ENCODE results near the gene TNNI3K. TPM values are rescaled to one million over a fixed set of nuclear protein-coding genes. Genes with fewer than 3 reads are reported as not detected.

TNNI3K gene
- total RNA-seq, 2 donors from 2014 or later, result 0.59 to 0.96 TPM

DNA sequence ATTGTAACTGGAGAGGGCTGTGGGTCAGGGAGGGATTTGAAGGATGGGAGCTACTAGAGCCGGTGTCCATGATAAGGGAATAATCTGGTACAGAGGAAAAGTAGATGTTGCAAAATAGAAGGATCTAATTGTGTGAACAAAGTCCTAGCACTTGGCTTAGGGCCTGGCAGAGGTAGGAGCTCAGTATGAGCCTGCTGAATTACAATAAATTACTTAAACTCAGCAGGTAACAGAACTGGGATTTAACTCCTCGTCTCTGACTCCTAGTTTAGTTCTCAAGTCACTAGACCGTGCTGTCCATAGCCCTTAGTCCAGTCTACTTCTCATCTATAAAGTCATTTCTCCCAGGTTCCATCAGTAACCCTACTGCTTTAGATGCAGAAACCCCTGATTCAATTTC is 157.0 kb downstream of the TNNI3K start:
- Histone ChIP-seq H3K9ac (ENCODE audit: low read depth in 2 of 2, low read length in 2 of 2) (no peak overlapping the region), H3K36me3 (no peaks in the 10 kb centered on the region), H3K9me3 (no peaks in the 10 kb centered on the region), H3K27me3 (no peaks in the 10 kb centered on the region), H3K4me1 (no peaks in the 10 kb centered on the region), H3K27ac (no peak overlapping the region), H3K4me3 (no peak overlapping the region)
- TF ChIP-seq, protein P1, sequence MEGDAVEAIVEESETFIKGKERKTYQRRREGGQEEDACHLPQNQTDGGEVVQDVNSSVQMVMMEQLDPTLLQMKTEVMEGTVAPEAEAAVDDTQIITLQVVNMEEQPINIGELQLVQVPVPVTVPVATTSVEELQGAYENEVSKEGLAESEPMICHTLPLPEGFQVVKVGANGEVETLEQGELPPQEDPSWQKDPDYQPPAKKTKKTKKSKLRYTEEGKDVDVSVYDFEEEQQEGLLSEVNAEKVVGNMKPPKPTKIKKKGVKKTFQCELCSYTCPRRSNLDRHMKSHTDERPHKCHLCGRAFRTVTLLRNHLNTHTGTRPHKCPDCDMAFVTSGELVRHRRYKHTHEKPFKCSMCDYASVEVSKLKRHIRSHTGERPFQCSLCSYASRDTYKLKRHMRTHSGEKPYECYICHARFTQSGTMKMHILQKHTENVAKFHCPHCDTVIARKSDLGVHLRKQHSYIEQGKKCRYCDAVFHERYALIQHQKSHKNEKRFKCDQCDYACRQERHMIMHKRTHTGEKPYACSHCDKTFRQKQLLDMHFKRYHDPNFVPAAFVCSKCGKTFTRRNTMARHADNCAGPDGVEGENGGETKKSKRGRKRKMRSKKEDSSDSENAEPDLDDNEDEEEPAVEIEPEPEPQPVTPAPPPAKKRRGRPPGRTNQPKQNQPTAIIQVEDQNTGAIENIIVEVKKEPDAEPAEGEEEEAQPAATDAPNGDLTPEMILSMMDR (IDR thresholded peaks at IDR 0.05), result no peak
- no peak for DNase-seq
- intact Hi-C loops (cut with DNase I), result no loop called here

DNA sequence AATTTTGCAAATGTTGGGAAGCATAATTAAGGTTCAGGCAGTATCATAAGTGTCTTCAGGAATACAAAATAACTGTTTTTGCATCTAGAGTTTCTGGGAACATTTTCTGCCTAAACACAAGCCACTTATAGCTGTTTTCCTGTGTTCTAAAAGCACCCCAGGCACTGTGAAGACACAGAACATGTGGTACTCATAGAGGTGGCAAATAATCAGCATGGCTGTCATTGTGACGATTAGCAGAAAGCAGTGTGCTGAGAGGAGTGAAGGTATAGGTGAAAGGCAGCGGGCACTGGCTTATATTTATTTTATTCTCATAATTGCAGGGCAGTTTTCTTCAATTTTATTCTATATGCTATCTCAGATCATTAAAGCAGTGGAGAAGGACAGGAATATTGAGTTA is 157.7 kb downstream of the TNNI3K start:
- TF ChIP-seq, protein P1 (IDR thresholded peaks at IDR 0.05), result no peak
- Histone ChIP-seq H3K9me3 (no peaks in the 10 kb centered on the region), H3K36me3 (no peaks in the 10 kb centered on the region), H3K27me3 (no peaks in the 10 kb centered on the region), H3K4me3 (no peak overlapping the region), H3K27ac (no peak overlapping the region), H3K9ac (ENCODE audit: low read depth in 2 of 2, low read length in 2 of 2) (no peak overlapping the region), H3K4me1 (no peaks in the 10 kb centered on the region)
- no peak for DNase-seq
- intact Hi-C loops (cut with DNase I), result no loop called here

- no peaks in the 10 kb centered on the region for H3K4me1 ChIP-seq
- no peaks in the 10 kb centered on the region for H3K27me3 ChIP-seq
- H3K36me3 ChIP-seq, result no peaks in the 10 kb centered on the region
- H3K27ac ChIP-seq, result no peak overlapping the region
- intact Hi-C loops (cut with DNase I), result no loop called here
- H3K9me3 ChIP-seq, result no peaks in the 10 kb centered on the region
- no peak for DNase-seq
- TF ChIP-seq, protein P1 (IDR thresholded peaks at IDR 0.05), result no peak
- no peak overlapping the region for H3K9ac ChIP-seq (ENCODE audit: low read depth in 2 of 2, low read length in 2 of 2)
- H3K4me3 ChIP-seq, result no peak overlapping the region
Measured at GRCh38 chr1:74395571-74395970, 160.4 kb downstream of the TNNI3K start.

- H3K9me3 ChIP-seq, result no peaks in the 10 kb centered on the region
- H3K36me3 ChIP-seq, result no peaks in the 10 kb centered on the region
- no peak overlapping the region for H3K27ac ChIP-seq
- TF ChIP-seq, protein P1 (IDR thresholded peaks at IDR 0.05), result no peak
- no peaks in the 10 kb centered on the region for H3K27me3 ChIP-seq
- no peak for DNase-seq
- H3K4me3 ChIP-seq, result no peak overlapping the region
- H3K9ac ChIP-seq (ENCODE audit: low read depth in 2 of 2, low read length in 2 of 2), result no peak overlapping the region
- H3K4me1 ChIP-seq, result no peaks in the 10 kb centered on the region
- intact Hi-C loops (cut with DNase I), result no loop called here
Measured at GRCh38 chr1:74396462-74396861, 161.3 kb downstream of the TNNI3K start.

DNA sequence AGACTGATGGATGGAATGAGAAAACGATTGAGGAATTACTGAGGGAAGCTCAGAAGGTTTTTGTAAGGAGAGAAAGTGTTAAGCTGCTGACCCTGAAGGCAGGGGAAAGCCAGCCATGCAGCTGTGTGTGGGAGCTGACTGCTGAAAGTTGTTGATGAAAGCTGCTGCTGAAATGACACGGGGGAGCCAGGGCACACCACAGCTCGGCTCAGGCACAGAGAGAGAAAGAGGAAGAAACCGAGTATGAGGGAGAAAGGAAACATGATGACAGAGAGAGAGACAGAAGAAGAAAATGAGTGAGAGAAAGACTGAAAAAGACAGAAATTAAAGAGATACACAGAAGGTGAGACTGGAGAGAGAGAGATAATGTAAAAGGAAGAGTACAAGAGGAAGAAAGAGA is 161.7 kb downstream of the TNNI3K start:
- Histone ChIP-seq H3K4me1 (no peaks in the 10 kb centered on the region), H3K27ac (no peak overlapping the region)

More for the DNA sequence above, 161.7 kb downstream of the TNNI3K start:
- Histone ChIP-seq H3K9ac (ENCODE audit: low read depth in 2 of 2, low read length in 2 of 2) (no peak overlapping the region), H3K4me3 (no peak overlapping the region), H3K9me3 (no peaks in the 10 kb centered on the region), H3K27me3 (no peaks in the 10 kb centered on the region), H3K36me3 (no peaks in the 10 kb centered on the region)
- TF ChIP-seq, protein P1 (IDR thresholded peaks at IDR 0.05), result no peak
- no peak for DNase-seq
- intact Hi-C loops (cut with DNase I), result no loop called here

Data from colonic mucosa (tissue), 4 donors.